Natural killer cell (primary cell): ENCODE measurements around the gene DCTD. TPM values are rescaled to one million over a fixed set of nuclear protein-coding genes. Genes with fewer than 3 reads are reported as not detected.

Experiments used
- ATAC-seq, 3 donors: fragments of 150-1000 bp in 2 of 3; fragments of 200-7000 bp in 1 of 3; cut with Tn5 transposase; 1 replicate in 1 of 3; 2 replicates in 2 of 3; pipeline ENCODE4 v1.10.0; 2021; ENCODE audit warnings: mild to moderate bottlenecking in 2 of 3, moderate library complexity in 2 of 3
- DNase-seq, 2 donors: peaks; one replicate each; pipeline versions ENCODE4 v3.0.0 to v3.0.0-alpha.2; 2013 to 2021; ENCODE audit warnings: mixed read lengths in 1 of 2
- H3K27ac ChIP-seq: one replicate; pipeline ENCODE4 v1.5.1; 2013; ENCODE audit warnings: mild to moderate bottlenecking, low read length
- H3K27me3 ChIP-seq: one replicate; pipeline ENCODE4 v1.6.1; 2013; ENCODE audit warnings: low read length; ENCODE audit not compliant: control insufficient read depth, insufficient read depth
- H3K36me3 ChIP-seq: one replicate; pipeline ENCODE4 v1.6.1; 2013; ENCODE audit warnings: low read length; ENCODE audit not compliant: control insufficient read depth, insufficient read depth
- H3K4me1 ChIP-seq: one replicate; pipeline ENCODE4 v1.6.1; 2013; ENCODE audit warnings: low read length; ENCODE audit not compliant: control insufficient read depth, insufficient read depth
- H3K4me3 ChIP-seq: one replicate; pipeline ENCODE4 v1.5.1; 2013; ENCODE audit warnings: low read length
- H3K9me3 ChIP-seq: one replicate; pipeline ENCODE4 v1.6.1; 2013; ENCODE audit warnings: low read length; ENCODE audit not compliant: control insufficient read depth, insufficient read depth
- H3K27ac Mint-ChIP-seq, 2 donors: one replicate each; pipeline ENCODE4 v1.8.0; 2022; ENCODE audit warnings: mild to moderate bottlenecking in 2 of 2, mixed read lengths in 2 of 2, moderate library complexity in 1 of 2
- H3K27me3 Mint-ChIP-seq, 2 donors: one replicate each; pipeline ENCODE4 v1.8.0; 2022; ENCODE audit warnings: low read depth in 2 of 2, mixed read lengths in 2 of 2
- H3K36me3 Mint-ChIP-seq: one replicate; pipeline ENCODE4 v1.8.0; 2022; ENCODE audit warnings: mixed read lengths
- H3K4me1 Mint-ChIP-seq, 2 donors: one replicate each; pipeline ENCODE4 v1.8.0; 2022; ENCODE audit warnings: mixed read lengths in 2 of 2
- H3K4me3 Mint-ChIP-seq: one replicate; pipeline ENCODE4 v1.8.0; 2022; ENCODE audit warnings: mild to moderate bottlenecking, moderate library complexity, mixed read lengths
- H3K9me3 Mint-ChIP-seq, 2 donors: one replicate each; pipeline ENCODE4 v1.8.0; 2022; ENCODE audit warnings: mixed read lengths in 2 of 2
- CTCF ChIP-seq: fragments of 200-600 bp; IDR thresholded peaks from one replicate; pipeline ENCODE4 v1.8.0; 2022; ENCODE audit warnings: antibody characterized with exemption
- WGBS: methylation state at CpG from one replicate; pipeline ENCODE4 v1.1.7; 2013; ENCODE audit warnings: missing lambda C conversion rate; ENCODE audit not compliant: insufficient coverage; 5-methylcytosine and 5-hydroxymethylcytosine counted together
- intact Hi-C: fragments of 100-400 bp; cut with micrococcal nuclease; formaldehyde crosslinking; loops from one replicate; pipeline ENCODE4 v1.14.2; 2022
- total RNA-seq, 4 donors: library from RNA; stranded (reverse); fragments of 120-200 nt in 1 of 4; gene quantifications; one replicate each; pipeline versions ENCODE4 v1.2.3 to v1.2.4, GENCODE V29; 2013 to 2022

DCTD gene
- total RNA-seq, 3 donors from 2014 or later (not counting 1 experiment from before 2014, with no cell fraction given), result 57.2 to 68.2 (median 68.1) TPM

- no peaks in the 10 kb centered on the region for H3K4me1 ChIP-seq
- TF ChIP-seq CTCF, result no peak
- no peaks in the 10 kb centered on the region for H3K9me3 ChIP-seq
- H3K4me1 Mint-ChIP-seq, result peaks cover 0 to 4% of the 10 kb centered on the region in 2 donors
- no peak overlapping the region for H3K27ac ChIP-seq
- no peak for ATAC-seq
- no peak overlapping the region for H3K4me3 Mint-ChIP-seq
- 75% methylated on average over 9 of the region's 9 CpGs for WGBS
- H3K36me3 Mint-ChIP-seq, result no peaks in the 10 kb centered on the region
- peaks cover 7% of the 10 kb centered on the region in 2 donors for H3K27me3 Mint-ChIP-seq
- no peaks in the 10 kb centered on the region for H3K36me3 ChIP-seq
- intact Hi-C loops, result no loop called here
- H3K27me3 ChIP-seq, result no peaks in the 10 kb centered on the region
- no peak overlapping the region for H3K27ac Mint-ChIP-seq
- no peak for DNase-seq
- no peaks in the 10 kb centered on the region for H3K9me3 Mint-ChIP-seq
- no peak overlapping the region for H3K4me3 ChIP-seq
These were observed 73.3 kb downstream of the DCTD start for GRCh38 chr4:182843808-182844325.

- Mint-ChIP-seq H3K36me3 (no peaks in the 10 kb centered on the region), H3K27me3 (peaks cover 7% of the 10 kb centered on the region in 2 donors), H3K9me3 (no peaks in the 10 kb centered on the region), H3K27ac (no peak overlapping the region), H3K4me1 (peaks cover 0 to 4% of the 10 kb centered on the region in 2 donors), H3K4me3 (no peak overlapping the region)
- H3K4me3 ChIP-seq, result no peak overlapping the region
- H3K4me1 ChIP-seq, result no peaks in the 10 kb centered on the region
- no peaks in the 10 kb centered on the region for H3K36me3 ChIP-seq
- H3K27me3 ChIP-seq, result no peaks in the 10 kb centered on the region
- no peaks in the 10 kb centered on the region for H3K9me3 ChIP-seq
- intact Hi-C loops, result no loop called here
- 64% methylated on average over 16 of the region's 17 CpGs for WGBS
- H3K27ac ChIP-seq, result no peak overlapping the region
- no peak for DNase-seq
- ATAC-seq, result no peak
- TF ChIP-seq CTCF, result no peak
These were observed 74.3 kb downstream of the DCTD start for GRCh38 chr4:182842759-182843390.

- Mint-ChIP-seq H3K36me3 (no peaks in the 10 kb centered on the region), H3K27me3 (peaks cover 7 to 8% of the 10 kb centered on the region in 2 donors)
- no peaks in the 10 kb centered on the region for H3K4me1 ChIP-seq
These were observed 75.0 kb downstream of the DCTD start for GRCh38 chr4:182842104-182842600.

More at GRCh38 chr4:182842104-182842600, 75.0 kb downstream of the DCTD start:
- intact Hi-C loops, result no loop called here
- no peak for TF ChIP-seq CTCF
- Histone ChIP-seq H3K9me3 (no peaks in the 10 kb centered on the region), H3K27me3 (no peaks in the 10 kb centered on the region), H3K36me3 (no peaks in the 10 kb centered on the region), H3K27ac (no peak overlapping the region), H3K4me3 (no peak overlapping the region)
- ATAC-seq (no peak), DNase-seq (no peak)
- Mint-ChIP-seq H3K4me3 (no peak overlapping the region), H3K27ac (no peak overlapping the region), H3K4me1 (peaks cover 1 to 6% of the 10 kb centered on the region in 2 donors), H3K9me3 (no peaks in the 10 kb centered on the region)
- 92% methylated on average over 11 of the region's 11 CpGs for WGBS
